Thyroid gland (tissue), 4 donors: ENCODE measurements around the gene ABCB1.
"Not testable (repeated sequence)": the region's sequence is repeated elsewhere in the genome, so short reads cannot be mapped to it uniquely, and the experiment has no call there.

Experiments used
- POLR2A ChIP-seq, 2 donors: fragments of 450-650 bp; IDR thresholded peaks; one replicate each; pipeline ENCODE4 v1.6.1; 2017; ENCODE audit warnings: antibody characterized with exemption in 2 of 2, mild to moderate bottlenecking in 2 of 2, moderate library complexity in 1 of 2
- TF ChIP-seq, protein P1 (sequence below), 6 experiments: fragments of 200-600 bp in 3 of 6; fragments of 450-650 bp in 3 of 6; sonication (generic) in 3 of 6; IDR thresholded peaks; one replicate each; pipeline ENCODE4 v1.5.1; 2016 to 2019; ENCODE audit warnings: antibody characterized with exemption in 6 of 6, mild to moderate bottlenecking in 2 of 6, inconsistent platforms in 1 of 6, moderate library complexity in 1 of 6

DNA sequence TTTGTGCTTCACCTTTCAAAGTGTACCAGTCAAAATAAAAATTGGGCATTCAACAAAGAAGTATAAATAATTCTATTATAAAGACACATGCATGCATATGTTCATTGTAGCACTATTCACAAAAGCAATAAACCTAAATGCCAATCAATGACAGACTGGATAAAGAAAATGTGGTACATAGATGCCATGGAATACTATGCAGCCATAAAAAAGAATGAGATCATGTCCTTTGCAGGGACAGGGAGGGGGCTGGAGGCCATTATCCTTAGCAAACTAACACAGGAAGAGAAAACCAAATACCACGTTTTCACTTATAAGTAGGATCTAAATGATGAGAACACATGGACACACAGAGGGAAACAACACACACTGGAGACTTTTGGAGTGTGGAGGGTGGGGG, 28.2 kb downstream of the ABCB1 start:
- not testable (repeated sequence) for TF ChIP-seq POLR2A (IDR thresholded peaks at IDR 0.05)
- TF ChIP-seq, protein P1, sequence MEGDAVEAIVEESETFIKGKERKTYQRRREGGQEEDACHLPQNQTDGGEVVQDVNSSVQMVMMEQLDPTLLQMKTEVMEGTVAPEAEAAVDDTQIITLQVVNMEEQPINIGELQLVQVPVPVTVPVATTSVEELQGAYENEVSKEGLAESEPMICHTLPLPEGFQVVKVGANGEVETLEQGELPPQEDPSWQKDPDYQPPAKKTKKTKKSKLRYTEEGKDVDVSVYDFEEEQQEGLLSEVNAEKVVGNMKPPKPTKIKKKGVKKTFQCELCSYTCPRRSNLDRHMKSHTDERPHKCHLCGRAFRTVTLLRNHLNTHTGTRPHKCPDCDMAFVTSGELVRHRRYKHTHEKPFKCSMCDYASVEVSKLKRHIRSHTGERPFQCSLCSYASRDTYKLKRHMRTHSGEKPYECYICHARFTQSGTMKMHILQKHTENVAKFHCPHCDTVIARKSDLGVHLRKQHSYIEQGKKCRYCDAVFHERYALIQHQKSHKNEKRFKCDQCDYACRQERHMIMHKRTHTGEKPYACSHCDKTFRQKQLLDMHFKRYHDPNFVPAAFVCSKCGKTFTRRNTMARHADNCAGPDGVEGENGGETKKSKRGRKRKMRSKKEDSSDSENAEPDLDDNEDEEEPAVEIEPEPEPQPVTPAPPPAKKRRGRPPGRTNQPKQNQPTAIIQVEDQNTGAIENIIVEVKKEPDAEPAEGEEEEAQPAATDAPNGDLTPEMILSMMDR (IDR thresholded peaks at IDR 0.05): not testable (repeated sequence)
